ENCODE results near the gene CD83. TPM values are rescaled to one million over a fixed set of nuclear protein-coding genes. Genes with fewer than 3 reads are reported as not detected.

Gene CD83
- total and polyA plus RNA-seq, 4 donors, result 0.35 to 4.2 (median 0.60) TPM

GRCh38 chr6:14174226-14174625 lies 56.7 kb downstream of the CD83 start:
- WGBS, result 72% methylated on average over 3 of the region's 3 CpGs
- TF ChIP-seq JUND (IDR thresholded peaks at IDR 0.05), result no peak

GRCh38 chr6:14174996-14175395 lies 57.4 kb downstream of the CD83 start:
- no peak overlapping the region for H3K9ac ChIP-seq (ENCODE audit: low read depth in 1 of 2, low read length in 2 of 2)
- peaks cover 0 to 9% (median 1%) of the 10 kb centered on the region in 4 donors for H3K9me3 ChIP-seq (ENCODE audit: control insufficient read depth in 4 of 4, low read length in 3 of 4)
- 85% methylated on average over 4 of the region's 4 CpGs for WGBS
- H3K27me3 ChIP-seq (ENCODE audit: control insufficient read depth in 4 of 4, insufficient read depth in 4 of 4, low read length in 3 of 4), result no peaks in the 10 kb centered on the region
- no peak for DNase-seq (ENCODE audit: low spot score)
- no peak overlapping the region for H3K4me3 ChIP-seq (ENCODE audit: low read depth in 1 of 3, low read length in 3 of 3)
- no peak for TF ChIP-seq REST (IDR thresholded peaks at IDR 0.05)
- no peak for TF ChIP-seq ATF3 (IDR thresholded peaks at IDR 0.05)
- TF ChIP-seq SP1 (IDR thresholded peaks at IDR 0.05), result no peak
- no peak for TF ChIP-seq GABPA (IDR thresholded peaks at IDR 0.05 in 1 of 2, conservative IDR thresholded peaks at IDR 0.05 in 1 of 2)
- TF ChIP-seq FOXA2 (IDR thresholded peaks at IDR 0.05), result no peak
- TF ChIP-seq NR2F2 (IDR thresholded peaks at IDR 0.05), result no peak
- TF ChIP-seq HNF4G (IDR thresholded peaks at IDR 0.05), result no peak
- no peak for TF ChIP-seq ZBTB33 (IDR thresholded peaks at IDR 0.05)
- TF ChIP-seq MAX (IDR thresholded peaks at IDR 0.05), result no peak
- no peak for TF ChIP-seq YY1 (IDR thresholded peaks at IDR 0.05)
- no peak for TF ChIP-seq FOXA1 (IDR thresholded peaks at IDR 0.05)
- no peak for TF ChIP-seq JUND (IDR thresholded peaks at IDR 0.05)
- no peak for TF ChIP-seq EGR1 (IDR thresholded peaks at IDR 0.05; ENCODE audit: low read depth in 2 of 2)
- TF ChIP-seq CTCF (IDR thresholded peaks at IDR 0.05; ENCODE audit: low read depth, low read length, missing input control), result no peak
- TF ChIP-seq TAF1 (conservative IDR thresholded peaks at IDR 0.05), result no peak
- no peak for TF ChIP-seq HNF4A (conservative IDR thresholded peaks at IDR 0.05)
- TF ChIP-seq RXRA (IDR thresholded peaks at IDR 0.05), result no peak
- TF ChIP-seq RAD21 (IDR thresholded peaks at IDR 0.05), result no peak
- H3K36me3 ChIP-seq (ENCODE audit: control insufficient read depth in 4 of 4, insufficient read depth in 3 of 4, low read depth in 1 of 4, low read length in 3 of 4), result no peaks in the 10 kb centered on the region
- no peak overlapping the region for H3K27ac ChIP-seq (ENCODE audit: low read depth in 1 of 2, low read length in 2 of 2)
- H3K4me1 ChIP-seq (ENCODE audit: control insufficient read depth in 4 of 4, insufficient read depth in 4 of 4, low read length in 3 of 4), result peaks cover 0 to 2% (median 0%) of the 10 kb centered on the region in 4 donors

More at GRCh38 chr6:14174226-14174625, 56.7 kb downstream of the CD83 start:
- H3K27me3 ChIP-seq (ENCODE audit: control insufficient read depth in 4 of 4, insufficient read depth in 4 of 4, low read length in 3 of 4), result no peaks in the 10 kb centered on the region
- H3K36me3 ChIP-seq (ENCODE audit: control insufficient read depth in 4 of 4, insufficient read depth in 3 of 4, low read depth in 1 of 4, low read length in 3 of 4), result no peaks in the 10 kb centered on the region
- H3K9ac ChIP-seq (ENCODE audit: low read depth in 1 of 2, low read length in 2 of 2), result no peak overlapping the region
- no peak overlapping the region for H3K4me3 ChIP-seq (ENCODE audit: low read depth in 1 of 3, low read length in 3 of 3)
- peaks cover 2 to 17% (median 7%) of the 10 kb centered on the region in 4 donors for H3K9me3 ChIP-seq (ENCODE audit: control insufficient read depth in 4 of 4, low read length in 3 of 4)
- no peak for DNase-seq (ENCODE audit: low spot score)
- H3K27ac ChIP-seq (ENCODE audit: low read depth in 1 of 2, low read length in 2 of 2), result no peak overlapping the region
- H3K4me1 ChIP-seq (ENCODE audit: control insufficient read depth in 4 of 4, insufficient read depth in 4 of 4, low read length in 3 of 4), result peaks cover 0 to 2% (median 0%) of the 10 kb centered on the region in 4 donors

Measured in liver (tissue), 9 donors.